GM12878 (cell line): ENCODE measurements around the gene TAF9B. TPM values are rescaled to one million over a fixed set of nuclear protein-coding genes. Genes with fewer than 3 reads are reported as not detected.

Source experiments
- ATAC-seq: fragments of 200-7000 bp; cut with Tn5 transposase; 3 replicates; pipeline ENCODE4 v1.9.1; 2020; ENCODE audit warnings: mild to moderate bottlenecking, moderate library complexity
- BruUV-seq: library from RNA; stranded (reverse); fragments of 400-500 nt; replicated peaks from 2 replicates; lab custom pipeline; 2021; lab: Mats Ljungman, UMichigan
- CTCF ChIA-PET: fragments of 300-600 bp; sonication (Branson Sonifier 250); formaldehyde crosslinking; extraction: SDS; loops from one replicate; lab custom pipeline; 2021; ENCODE audit warnings: inconsistent platforms; lab: Yijun Ruan, JAX
- POLR2A ChIA-PET: fragments of 350-600 bp; formaldehyde crosslinking; extraction: SDS; loops from one replicate; lab custom pipeline; 2021; ENCODE audit warnings: inconsistent platforms; lab: Charles Lee
- RAD21 ChIA-PET: fragments of 300-600 bp; sonication (Branson Sonifier 250); formaldehyde crosslinking; loops from one replicate; lab custom pipeline; 2023; ENCODE audit warnings: antibody characterized with exemption; ENCODE audit not compliant: unreplicated experiment; lab: Charles Lee
- SMC1A ChIA-PET: fragments of 300-600 bp; sonication (Branson Sonifier 250); formaldehyde crosslinking; loops from one replicate; lab custom pipeline; 2023; ENCODE audit not compliant: unreplicated experiment, uncharacterized antibody; lab: Charles Lee
- DNase-seq: peaks from one replicate; pipeline ENCODE4 v3.0.0-alpha.2; 2011; ENCODE audit warnings: low read depth, low spot score
- FAIRE-seq: peaks from 3 replicates; lab custom pipeline; 2011; peaks lifted over from hg19 to GRCh38; lab: Jason Lieb, UNC
- H2AFZ ChIP-seq: 2 replicates; pipeline ENCODE4 v1.6.0; 2011; ENCODE audit warnings: low read depth, low read length, control low read depth; ENCODE audit not compliant: control insufficient read depth
- H3K27ac ChIP-seq: 2 replicates; pipeline ENCODE4 v1.5.1; 2011; ENCODE audit warnings: control low read depth; ENCODE audit not compliant: control insufficient read depth, insufficient read depth
- H3K27me3 ChIP-seq, 2 experiments: replicated peaks in 1 of 2; 2 replicates each; pipeline versions ENCODE4 v1.6.0 to v1.6.1; 2011; ENCODE audit warnings: low read length in 1 of 2; ENCODE audit not compliant: control insufficient read depth in 2 of 2, insufficient read depth in 2 of 2
- H3K36me3 ChIP-seq, 2 experiments: 2 replicates each; pipeline ENCODE4 v1.5.1; 2011; ENCODE audit warnings: low read length in 1 of 2; ENCODE audit not compliant: control insufficient read depth in 2 of 2, insufficient read depth in 2 of 2
- H3K4me1 ChIP-seq: 2 replicates; pipeline ENCODE4 v1.6.1; 2011; ENCODE audit warnings: mild to moderate bottlenecking, low read length, moderate library complexity, mixed read lengths; ENCODE audit not compliant: control insufficient read depth, insufficient read depth
- H3K4me2 ChIP-seq: 2 replicates; pipeline ENCODE4 v1.6.0; 2011; ENCODE audit warnings: control low read depth; ENCODE audit not compliant: control insufficient read depth, insufficient read depth
- H3K4me3 ChIP-seq: fragments of 200-600 bp; sonication (generic); 2 replicates; pipeline ENCODE4 v1.5.1; 2016
- H3K79me2 ChIP-seq: 2 replicates; pipeline ENCODE4 v1.6.0; 2011; ENCODE audit warnings: low read length; ENCODE audit not compliant: control insufficient read depth, insufficient read depth
- H3K9ac ChIP-seq: 2 replicates; pipeline ENCODE4 v1.8.0; 2011; ENCODE audit warnings: low read length, control low read depth, mixed read lengths; ENCODE audit not compliant: control insufficient read depth, insufficient read depth
- H3K9me3 ChIP-seq: replicated peaks from 3 replicates; pipeline ENCODE4 v1.5.1; 2011; ENCODE audit warnings: mild to moderate bottlenecking, low read length; ENCODE audit not compliant: control insufficient read depth, insufficient read depth
- H4K20me1 ChIP-seq: 2 replicates; pipeline ENCODE4 v1.6.0; 2011; ENCODE audit not compliant: control insufficient read depth, insufficient read depth
- MLLT1 ChIP-seq: fragments of 450-650 bp; IDR thresholded peaks from 2 replicates; pipeline ENCODE4 v1.6.1; 2016; ENCODE audit warnings: mild to moderate bottlenecking
- NFYA ChIP-seq: IDR thresholded peaks from 2 replicates; pipeline ENCODE4 v1.6.1; 2011; ENCODE audit warnings: low read depth, mild to moderate bottlenecking, low read length, improper control_type of control experiment, borderline replicate concordance
- NRF1 ChIP-seq: conservative IDR thresholded peaks from 2 replicates; pipeline ENCODE4 v1.6.1; 2011; ENCODE audit warnings: mild to moderate bottlenecking, low read depth, low read length, improper control_type of control experiment
- SMARCA5 ChIP-seq: fragments of 450-650 bp; IDR thresholded peaks from 2 replicates; pipeline ENCODE4 v1.6.1; 2017; ENCODE audit warnings: mild to moderate bottlenecking
- SPI1 ChIP-seq: IDR thresholded peaks from 2 replicates; pipeline ENCODE4 v1.6.1; 2011; ENCODE audit warnings: low read depth, mild to moderate bottlenecking, low read length, moderate library complexity, borderline replicate concordance; ENCODE audit not compliant: insufficient read depth
- ZNF274 ChIP-seq: IDR thresholded peaks from one replicate; pipeline ENCODE4 v1.8.0; 2011; ENCODE audit not compliant: insufficient read length, insufficient read depth
- WGBS: methylation state at CpG from one replicate; pipeline ENCODE4 v1.1.6; 2016; ENCODE audit warnings: low lambda C conversion rate; ENCODE audit not compliant: insufficient replicate concordance, insufficient coverage; ENCODE audit errors: missing lambda C conversion rate; 5-methylcytosine and 5-hydroxymethylcytosine counted together
- in situ Hi-C: fragments of 300-500 bp; cut with MboI; formaldehyde crosslinking; loops from 9 replicates; pipeline ENCODE4 v1.14.3; 2018; ENCODE audit warnings: mixed read lengths
- intact Hi-C: fragments of 100-400 bp; cut with micrococcal nuclease; formaldehyde crosslinking; loops from one replicate; pipeline ENCODE4 v1.14.2; 2022; ENCODE audit not compliant: unreplicated experiment
- polyA plus RNA-seq, 11 experiments: library from polyadenylated mRNA; depleted of rRNA in 4 of 11; unstranded in 6 of 11; stranded (reverse) in 5 of 11; fragments of >200 nt; fragmentation: Nextera tagmentation in 4 of 11; fragmentation: Illumina TruSeq in 1 of 11; extraction: Ambion mirVana in 4 of 11; extraction: Trizol in 1 of 11; gene quantifications; 1 replicate in 1 of 11; 2 replicates in 10 of 11; pipeline versions ENCODE4 v1.2.1 to v1.2.3, GENCODE V29; 2011 to 2016; ENCODE audit warnings: inconsistent platforms in 2 of 11, missing spikeins in 2 of 11, low read depth in 1 of 11
- total RNA-seq, 4 experiments: library from RNA; depleted of rRNA in 3 of 4; stranded (reverse); fragments of >200 nt in 3 of 4; fragmentation: Illumina TruSeq in 1 of 4; extraction: Trizol in 1 of 4; gene quantifications; 2 replicates each; pipeline versions ENCODE4 v1.2.1 to v1.2.3, GENCODE V29; 2013 to 2021

Gene TAF9B
- total and polyA plus RNA-seq, 10 of the 15 experiments (the other 5 are each of a cell fraction or from before 2014, with no cell fraction given): 14.9 to 42.5 (median 22.3) TPM

GRCh38 chrX:78109458-78109857 lies 30.0 kb downstream of the TAF9B start (continued):
- no peak for TF ChIP-seq NFYA
- TF ChIP-seq NRF1: no peak
- TF ChIP-seq SMARCA5: no peak

- Histone ChIP-seq H2AFZ (no peak overlapping the region), H3K9ac (peak overlapping the region; percentile 95), H3K4me2 (peak overlapping the region; percentile 34; the same call in 1 of the 2 replicates), H3K27me3 (no peaks in the 10 kb centered on the region), H3K4me3 (peak overlapping the region; percentile 82), H3K9me3 (peaks cover 4% of the 10 kb centered on the region; the same call in 2 of the 3 replicates), H4K20me1 (no peaks in the 10 kb centered on the region), H3K27ac (no peak overlapping the region), H3K79me2 (peaks cover 74% of the 10 kb centered on the region), H3K4me1 (peaks cover 3% of the 10 kb centered on the region; the same call in 1 of the 2 replicates), H3K36me3 (peaks cover 0 to 5% of the 10 kb centered on the region in 2 experiments; a peak in 2 of 4 replicates)
- RAD21 ChIA-PET: no interaction called here
- intact Hi-C loops (loop anchor here (2.0 to 10.0 kb wide), 2 partner anchors 218 to 842 kb away; partner anchors contain the start of gene CYSLTR1), in situ Hi-C loops (no loop called here)
- 45% methylated on average over 1 of the region's 1 CpG for WGBS
- CTCF ChIA-PET: interaction anchor here (0.9 to 2.1 kb wide), 3 partner anchors 8 to 24 kb away, joined by 4 to 5 read pairs (median 5); no protein-coding TSS in a partner anchor
- no peak for DNase-seq
- FAIRE-seq: no peak
- TF ChIP-seq SPI1 (0 out of 2 replicates have a peak, but pooled peaks have one; percentile 2), ZNF274 (no peak), MLLT1 (0 out of 2 replicates have a peak, but pooled peaks have one; percentile 10)
- SMC1A ChIA-PET: no interaction called here
- no TSS peak for BruUV-seq
- POLR2A ChIA-PET: interaction anchor here (1.4 to 1.7 kb wide), 2 partner anchors 41 to 194 kb away, joined by 3 read pairs; no protein-coding TSS in a partner anchor
- ATAC-seq: no peak
Measured at GRCh38 chrX:78106651-78106986, 32.8 kb downstream of the TAF9B start.
